ENCODE measurements around the gene NR5A1. TPM values are rescaled to one million over a fixed set of nuclear protein-coding genes. Genes with fewer than 3 reads are reported as not detected.

Gene NR5A1
- total RNA-seq, 1 donor from 2014 or later = not detected

- no peak for TF ChIP-seq CTCF (IDR thresholded peaks at IDR 0.05)
- H3K36me3 ChIP-seq = no peaks in the 10 kb centered on the region
- DNase-seq = no peak
- no peak overlapping the region for H3K4me3 ChIP-seq
- no peak for ATAC-seq
- intact Hi-C loops (cut with DNase I) = no loop called here
- no peaks in the 10 kb centered on the region for H3K9me3 ChIP-seq
- H3K27me3 ChIP-seq = no peaks in the 10 kb centered on the region
- no peak overlapping the region for H3K27ac ChIP-seq
- no peaks in the 10 kb centered on the region for H3K4me1 ChIP-seq
These were observed 66.4 kb downstream of the NR5A1 start for GRCh38 chr9:124440786-124441185.

GRCh38 chr9:124439686-124440243 is 67.4 kb downstream of the NR5A1 start:
- Histone ChIP-seq H3K27me3 (no peaks in the 10 kb centered on the region), H3K4me1 (no peaks in the 10 kb centered on the region), H3K9me3 (no peaks in the 10 kb centered on the region), H3K4me3 (no peak overlapping the region), H3K27ac (no peak overlapping the region), H3K36me3 (no peaks in the 10 kb centered on the region)
- no peak for DNase-seq
- no peak for ATAC-seq
- no peak for TF ChIP-seq CTCF (IDR thresholded peaks at IDR 0.05)
- intact Hi-C loops (cut with DNase I) = no loop called here

GRCh38 chr9:124439086-124439485 is 68.1 kb downstream of the NR5A1 start:
- no peak overlapping the region for H3K4me3 ChIP-seq
- H3K27ac ChIP-seq = no peak overlapping the region
- H3K27me3 ChIP-seq = no peaks in the 10 kb centered on the region
- DNase-seq (no peak), ATAC-seq (no peak)
- intact Hi-C loops (cut with DNase I) = no loop called here
- no peak for TF ChIP-seq CTCF (IDR thresholded peaks at IDR 0.05)
- no peaks in the 10 kb centered on the region for H3K4me1 ChIP-seq
- no peaks in the 10 kb centered on the region for H3K36me3 ChIP-seq
- no peaks in the 10 kb centered on the region for H3K9me3 ChIP-seq

- no peak for TF ChIP-seq CTCF (IDR thresholded peaks at IDR 0.05)
- DNase-seq = peak; percentile 39
These were observed 69.1 kb downstream of the NR5A1 start for GRCh38 chr9:124438091-124438490.

GRCh38 chr9:124437086-124437485 is 70.1 kb downstream of the NR5A1 start:
- no peak for TF ChIP-seq CTCF (IDR thresholded peaks at IDR 0.05)
- intact Hi-C loops (cut with DNase I) = no loop called here

More at GRCh38 chr9:124438091-124438490, 69.1 kb downstream of the NR5A1 start:
- no peaks in the 10 kb centered on the region for H3K27me3 ChIP-seq
- no peaks in the 10 kb centered on the region for H3K36me3 ChIP-seq
- ATAC-seq = no peak
- H3K4me3 ChIP-seq = no peak overlapping the region
- no peaks in the 10 kb centered on the region for H3K4me1 ChIP-seq
- intact Hi-C loops (cut with DNase I) = no loop called here
- no peaks in the 10 kb centered on the region for H3K9me3 ChIP-seq
- H3K27ac ChIP-seq = no peak overlapping the region

GRCh38 chr9:124436320-124436719 is 70.9 kb downstream of the NR5A1 start:
- H3K9me3 ChIP-seq = no peaks in the 10 kb centered on the region
- no peak overlapping the region for H3K4me3 ChIP-seq
- intact Hi-C loops (cut with DNase I) = no loop called here
- no peaks in the 10 kb centered on the region for H3K27me3 ChIP-seq
- DNase-seq (no peak), ATAC-seq (no peak)
- TF ChIP-seq CTCF (IDR thresholded peaks at IDR 0.05) = no peak
- no peaks in the 10 kb centered on the region for H3K4me1 ChIP-seq
- no peaks in the 10 kb centered on the region for H3K36me3 ChIP-seq
- H3K27ac ChIP-seq = no peak overlapping the region

More at GRCh38 chr9:124437086-124437485, 70.1 kb downstream of the NR5A1 start:
- no peak overlapping the region for H3K4me3 ChIP-seq
- H3K27ac ChIP-seq = no peak overlapping the region
- ATAC-seq = no peak
- no peak for DNase-seq
- no peaks in the 10 kb centered on the region for H3K9me3 ChIP-seq
- H3K36me3 ChIP-seq = no peaks in the 10 kb centered on the region
- no peaks in the 10 kb centered on the region for H3K27me3 ChIP-seq
- no peaks in the 10 kb centered on the region for H3K4me1 ChIP-seq
